ENCODE measurements around the gene ESYT3. TPM values are rescaled to one million over a fixed set of nuclear protein-coding genes. Genes with fewer than 3 reads are reported as not detected.
"Not testable (repeated sequence)": the region's sequence is repeated elsewhere in the genome, so short reads cannot be mapped to it uniquely, and the experiment has no call there.

Gene ESYT3
- total RNA-seq, 2 experiments from 2014 or later = 0.22 TPM; not detected in 1

GRCh38 chr3:138407236-138407907 lies 27.0 kb upstream of the ESYT3 start:
- Mint-ChIP-seq H3K36me3 (ENCODE audit: low read depth) (no peaks in the 10 kb centered on the region), H3K4me3 (no peak overlapping the region), H3K9me3 (no peaks in the 10 kb centered on the region), H3K27ac (no peak overlapping the region), H3K4me1 (ENCODE audit: low read depth) (no peaks in the 10 kb centered on the region), H3K27me3 (peaks cover 8% of the 10 kb centered on the region)
- ChIA-PET POLR2A (no interaction called here), CTCF (no interaction called here)
- Histone ChIP-seq H3K36me3 (ENCODE audit: insufficient read depth, low read length) (no peaks in the 10 kb centered on the region), H3K4me1 (ENCODE audit: insufficient read depth, low read length) (no peaks in the 10 kb centered on the region), H3K4me3 (ENCODE audit: low read length) (no peak overlapping the region), H3K27ac (ENCODE audit: low read depth in 1 of 2, low read length in 2 of 2) (no peak overlapping the region), H3K9me3 (ENCODE audit: control insufficient read depth in 1 of 2, insufficient read depth in 1 of 2, low read length in 2 of 2) (no peaks in the 10 kb centered on the region), H3K27me3 (ENCODE audit: control insufficient read depth in 1 of 2, insufficient read depth in 2 of 2, low read length in 2 of 2) (no peaks in the 10 kb centered on the region)
- DNase-seq = no peak
- intact Hi-C loops (cut with DNase I, micrococcal nuclease) = no loop called here
- no peak for ATAC-seq (ENCODE audit: poor library complexity)
- no peak for TF ChIP-seq CTCF (IDR thresholded peaks at IDR 0.05)

GRCh38 chr3:138408751-138409570 lies 25.5 kb upstream of the ESYT3 start:
- TF ChIP-seq CTCF (IDR thresholded peaks at IDR 0.05) = no peak
- no peak for ATAC-seq (ENCODE audit: poor library complexity)
- no peaks in the 10 kb centered on the region for H3K9me3 Mint-ChIP-seq
- H3K27me3 Mint-ChIP-seq = peaks cover 7% of the 10 kb centered on the region
- intact Hi-C loops (cut with DNase I, micrococcal nuclease) = no loop called here
- Histone ChIP-seq H3K4me3 (ENCODE audit: low read length) (no peak overlapping the region), H3K36me3 (ENCODE audit: insufficient read depth, low read length) (no peaks in the 10 kb centered on the region), H3K4me1 (ENCODE audit: insufficient read depth, low read length) (no peaks in the 10 kb centered on the region), H3K9me3 (ENCODE audit: control insufficient read depth in 1 of 2, insufficient read depth in 1 of 2, low read length in 2 of 2) (no peaks in the 10 kb centered on the region), H3K27ac (ENCODE audit: low read depth in 1 of 2, low read length in 2 of 2) (no peak overlapping the region), H3K27me3 (ENCODE audit: control insufficient read depth in 1 of 2, insufficient read depth in 2 of 2, low read length in 2 of 2) (no peaks in the 10 kb centered on the region)
- DNase-seq = no peak
- no peak overlapping the region for H3K27ac Mint-ChIP-seq
- H3K4me1 Mint-ChIP-seq (ENCODE audit: low read depth) = no peaks in the 10 kb centered on the region
- POLR2A ChIA-PET = no interaction called here
- no peak overlapping the region for H3K4me3 Mint-ChIP-seq
- no peaks in the 10 kb centered on the region for H3K36me3 Mint-ChIP-seq (ENCODE audit: low read depth)
- CTCF ChIA-PET = interaction anchor here (1.0 kb wide), 1 partner anchor 9 kb away, joined by 5 read pairs; no protein-coding TSS in a partner anchor

- H3K4me1 Mint-ChIP-seq (ENCODE audit: low read depth) = no peaks in the 10 kb centered on the region
- POLR2A ChIA-PET = no interaction called here
These were observed 21.4 kb upstream of the ESYT3 start for GRCh38 chr3:138412821-138413551.

GRCh38 chr3:138416236-138416635 lies 18.2 kb upstream of the ESYT3 start:
- H3K4me3 ChIP-seq (ENCODE audit: low read length); H3K27me3 ChIP-seq (ENCODE audit: control insufficient read depth in 1 of 2, insufficient read depth in 2 of 2, low read length in 2 of 2); H3K4me1 ChIP-seq (ENCODE audit: insufficient read depth, low read length); H3K36me3 ChIP-seq (ENCODE audit: insufficient read depth, low read length); POLR2A ChIA-PET; H3K27ac ChIP-seq (ENCODE audit: low read depth in 1 of 2, low read length in 2 of 2); DNase-seq; H3K27ac Mint-ChIP-seq; CTCF ChIA-PET; H3K4me1 Mint-ChIP-seq (ENCODE audit: low read depth); H3K9me3 ChIP-seq (ENCODE audit: control insufficient read depth in 1 of 2, insufficient read depth in 1 of 2, low read length in 2 of 2); H3K9me3 Mint-ChIP-seq; H3K4me3 Mint-ChIP-seq; ATAC-seq (ENCODE audit: poor library complexity); H3K36me3 Mint-ChIP-seq (ENCODE audit: low read depth): not testable (repeated sequence)
- intact Hi-C loops (cut with DNase I, micrococcal nuclease) = loop anchor here (2.0 to 10.0 kb wide), 2 partner anchors 279 to 913 kb away; no protein-coding TSS in a partner anchor
- H3K27me3 Mint-ChIP-seq = peaks cover 22% of the 10 kb centered on the region

More at GRCh38 chr3:138412821-138413551, 21.4 kb upstream of the ESYT3 start:
- Histone ChIP-seq H3K9me3 (ENCODE audit: control insufficient read depth in 1 of 2, insufficient read depth in 1 of 2, low read length in 2 of 2) (no peaks in the 10 kb centered on the region), H3K4me3 (ENCODE audit: low read length) (no peak overlapping the region), H3K27ac (ENCODE audit: low read depth in 1 of 2, low read length in 2 of 2) (no peak overlapping the region), H3K36me3 (ENCODE audit: insufficient read depth, low read length) (no peaks in the 10 kb centered on the region), H3K4me1 (ENCODE audit: insufficient read depth, low read length) (no peaks in the 10 kb centered on the region), H3K27me3 (ENCODE audit: control insufficient read depth in 1 of 2, insufficient read depth in 2 of 2, low read length in 2 of 2) (no peaks in the 10 kb centered on the region)
- TF ChIP-seq CTCF (IDR thresholded peaks at IDR 0.05) = no peak
- no peak overlapping the region for H3K27ac Mint-ChIP-seq
- no peak overlapping the region for H3K4me3 Mint-ChIP-seq
- DNase-seq = peak in 2 of 14 experiments; percentile 34 to 46
- intact Hi-C loops (cut with DNase I, micrococcal nuclease) = loop anchor here in 1 of 2 experiments (10.0 kb wide), 1 partner anchor 282 kb away; no protein-coding TSS in a partner anchor
- H3K36me3 Mint-ChIP-seq (ENCODE audit: low read depth) = no peaks in the 10 kb centered on the region
- CTCF ChIA-PET = no interaction called here
- H3K27me3 Mint-ChIP-seq = peaks cover 22% of the 10 kb centered on the region
- no peaks in the 10 kb centered on the region for H3K9me3 Mint-ChIP-seq
- no peak for ATAC-seq (ENCODE audit: poor library complexity)

All from CD4-positive, alpha-beta T cell (primary cell).